ENCODE results near the gene NDFIP2. TPM values are rescaled to one million over a fixed set of nuclear protein-coding genes. Genes with fewer than 3 reads are reported as not detected.

Gene NDFIP2
- total and polyA plus RNA-seq, 2 experiments from 2014 or later, result 28.3 to 28.7 TPM

DNA sequence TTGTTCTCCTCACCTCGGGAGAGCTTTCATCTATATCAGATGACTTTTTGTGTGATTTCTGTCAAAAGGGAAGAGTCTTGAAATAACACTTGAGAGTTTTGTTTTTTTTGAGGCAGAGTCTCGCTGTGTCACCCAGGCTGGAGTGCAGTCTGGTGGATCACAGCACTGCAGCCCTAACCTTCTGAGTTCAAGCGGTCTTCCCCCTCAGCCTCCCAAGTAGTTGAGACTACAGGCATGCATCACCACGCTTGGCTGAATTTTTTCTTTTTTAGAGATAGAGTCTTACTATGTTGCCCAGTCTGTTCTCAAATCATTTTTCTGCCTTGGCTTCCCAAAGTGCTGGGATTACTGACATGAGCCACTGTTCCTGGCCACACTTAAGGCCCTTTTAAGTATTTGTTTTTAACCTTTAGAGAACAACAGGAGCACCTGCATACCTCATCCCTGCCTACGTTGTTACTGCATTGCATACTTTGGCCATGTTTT is 11.4 kb downstream of the NDFIP2 start (continued):
- TF ChIP-seq, protein P1, sequence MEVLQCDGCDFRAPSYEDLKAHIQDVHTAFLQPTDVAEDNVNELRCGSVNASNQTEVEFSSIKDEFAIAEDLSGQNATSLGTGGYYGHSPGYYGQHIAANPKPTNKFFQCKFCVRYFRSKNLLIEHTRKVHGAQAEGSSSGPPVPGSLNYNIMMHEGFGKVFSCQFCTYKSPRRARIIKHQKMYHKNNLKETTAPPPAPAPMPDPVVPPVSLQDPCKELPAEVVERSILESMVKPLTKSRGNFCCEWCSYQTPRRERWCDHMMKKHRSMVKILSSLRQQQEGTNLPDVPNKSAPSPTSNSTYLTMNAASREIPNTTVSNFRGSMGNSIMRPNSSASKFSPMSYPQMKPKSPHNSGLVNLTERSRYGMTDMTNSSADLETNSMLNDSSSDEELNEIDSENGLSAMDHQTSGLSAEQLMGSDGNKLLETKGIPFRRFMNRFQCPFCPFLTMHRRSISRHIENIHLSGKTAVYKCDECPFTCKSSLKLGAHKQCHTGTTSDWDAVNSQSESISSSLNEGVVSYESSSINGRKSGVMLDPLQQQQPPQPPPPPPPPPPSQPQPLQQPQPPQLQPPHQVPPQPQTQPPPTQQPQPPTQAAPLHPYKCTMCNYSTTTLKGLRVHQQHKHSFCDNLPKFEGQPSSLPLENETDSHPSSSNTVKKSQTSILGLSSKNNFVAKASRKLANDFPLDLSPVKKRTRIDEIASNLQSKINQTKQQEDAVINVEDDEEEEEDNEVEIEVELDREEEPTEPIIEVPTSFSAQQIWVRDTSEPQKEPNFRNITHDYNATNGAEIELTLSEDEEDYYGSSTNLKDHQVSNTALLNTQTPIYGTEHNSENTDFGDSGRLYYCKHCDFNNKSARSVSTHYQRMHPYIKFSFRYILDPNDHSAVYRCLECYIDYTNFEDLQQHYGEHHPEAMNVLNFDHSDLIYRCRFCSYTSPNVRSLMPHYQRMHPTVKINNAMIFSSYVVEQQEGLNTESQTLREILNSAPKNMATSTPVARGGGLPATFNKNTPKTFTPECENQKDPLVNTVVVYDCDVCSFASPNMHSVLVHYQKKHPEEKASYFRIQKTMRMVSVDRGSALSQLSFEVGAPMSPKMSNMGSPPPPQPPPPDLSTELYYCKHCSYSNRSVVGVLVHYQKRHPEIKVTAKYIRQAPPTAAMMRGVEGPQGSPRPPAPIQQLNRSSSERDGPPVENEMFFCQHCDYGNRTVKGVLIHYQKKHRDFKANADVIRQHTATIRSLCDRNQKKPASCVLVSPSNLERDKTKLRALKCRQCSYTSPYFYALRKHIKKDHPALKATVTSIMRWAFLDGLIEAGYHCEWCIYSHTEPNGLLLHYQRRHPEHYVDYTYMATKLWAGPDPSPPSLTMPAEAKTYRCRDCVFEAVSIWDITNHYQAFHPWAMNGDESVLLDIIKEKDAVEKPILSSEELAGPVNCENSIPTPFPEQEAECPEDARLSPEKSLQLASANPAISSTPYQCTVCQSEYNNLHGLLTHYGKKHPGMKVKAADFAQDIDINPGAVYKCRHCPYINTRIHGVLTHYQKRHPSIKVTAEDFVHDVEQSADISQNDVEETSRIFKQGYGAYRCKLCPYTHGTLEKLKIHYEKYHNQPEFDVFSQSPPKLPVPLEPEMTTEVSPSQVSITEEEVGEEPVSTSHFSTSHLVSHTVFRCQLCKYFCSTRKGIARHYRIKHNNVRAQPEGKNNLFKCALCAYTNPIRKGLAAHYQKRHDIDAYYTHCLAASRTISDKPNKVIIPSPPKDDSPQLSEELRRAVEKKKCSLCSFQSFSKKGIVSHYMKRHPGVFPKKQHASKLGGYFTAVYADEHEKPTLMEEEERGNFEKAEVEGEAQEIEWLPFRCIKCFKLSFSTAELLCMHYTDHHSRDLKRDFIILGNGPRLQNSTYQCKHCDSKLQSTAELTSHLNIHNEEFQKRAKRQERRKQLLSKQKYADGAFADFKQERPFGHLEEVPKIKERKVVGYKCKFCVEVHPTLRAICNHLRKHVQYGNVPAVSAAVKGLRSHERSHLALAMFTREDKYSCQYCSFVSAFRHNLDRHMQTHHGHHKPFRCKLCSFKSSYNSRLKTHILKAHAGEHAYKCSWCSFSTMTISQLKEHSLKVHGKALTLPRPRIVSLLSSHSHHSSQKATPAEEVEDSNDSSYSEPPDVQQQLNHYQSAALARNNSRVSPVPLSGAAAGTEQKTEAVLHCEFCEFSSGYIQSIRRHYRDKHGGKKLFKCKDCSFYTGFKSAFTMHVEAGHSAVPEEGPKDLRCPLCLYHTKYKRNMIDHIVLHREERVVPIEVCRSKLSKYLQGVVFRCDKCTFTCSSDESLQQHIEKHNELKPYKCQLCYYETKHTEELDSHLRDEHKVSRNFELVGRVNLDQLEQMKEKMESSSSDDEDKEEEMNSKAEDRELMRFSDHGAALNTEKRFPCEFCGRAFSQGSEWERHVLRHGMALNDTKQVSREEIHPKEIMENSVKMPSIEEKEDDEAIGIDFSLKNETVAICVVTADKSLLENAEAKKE (CRISPR knock-in tag; IDR thresholded peaks at IDR 0.05), result no peak
- TF ChIP-seq, protein P2, sequence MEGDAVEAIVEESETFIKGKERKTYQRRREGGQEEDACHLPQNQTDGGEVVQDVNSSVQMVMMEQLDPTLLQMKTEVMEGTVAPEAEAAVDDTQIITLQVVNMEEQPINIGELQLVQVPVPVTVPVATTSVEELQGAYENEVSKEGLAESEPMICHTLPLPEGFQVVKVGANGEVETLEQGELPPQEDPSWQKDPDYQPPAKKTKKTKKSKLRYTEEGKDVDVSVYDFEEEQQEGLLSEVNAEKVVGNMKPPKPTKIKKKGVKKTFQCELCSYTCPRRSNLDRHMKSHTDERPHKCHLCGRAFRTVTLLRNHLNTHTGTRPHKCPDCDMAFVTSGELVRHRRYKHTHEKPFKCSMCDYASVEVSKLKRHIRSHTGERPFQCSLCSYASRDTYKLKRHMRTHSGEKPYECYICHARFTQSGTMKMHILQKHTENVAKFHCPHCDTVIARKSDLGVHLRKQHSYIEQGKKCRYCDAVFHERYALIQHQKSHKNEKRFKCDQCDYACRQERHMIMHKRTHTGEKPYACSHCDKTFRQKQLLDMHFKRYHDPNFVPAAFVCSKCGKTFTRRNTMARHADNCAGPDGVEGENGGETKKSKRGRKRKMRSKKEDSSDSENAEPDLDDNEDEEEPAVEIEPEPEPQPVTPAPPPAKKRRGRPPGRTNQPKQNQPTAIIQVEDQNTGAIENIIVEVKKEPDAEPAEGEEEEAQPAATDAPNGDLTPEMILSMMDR (conservative IDR thresholded peaks at IDR 0.05; ENCODE audit: low read depth in 2 of 2), result no peak
- no peak for TF ChIP-seq EZH2phosphoT487 (IDR thresholded peaks at IDR 0.05; ENCODE audit: unreplicated experiment)
- TF ChIP-seq JUNB (IDR thresholded peaks at IDR 0.05; ENCODE audit: unreplicated experiment), result no peak
- no peak for TF ChIP-seq NANOG (IDR thresholded peaks at IDR 0.05; ENCODE audit: borderline replicate concordance)
- TF ChIP-seq, protein P3, sequence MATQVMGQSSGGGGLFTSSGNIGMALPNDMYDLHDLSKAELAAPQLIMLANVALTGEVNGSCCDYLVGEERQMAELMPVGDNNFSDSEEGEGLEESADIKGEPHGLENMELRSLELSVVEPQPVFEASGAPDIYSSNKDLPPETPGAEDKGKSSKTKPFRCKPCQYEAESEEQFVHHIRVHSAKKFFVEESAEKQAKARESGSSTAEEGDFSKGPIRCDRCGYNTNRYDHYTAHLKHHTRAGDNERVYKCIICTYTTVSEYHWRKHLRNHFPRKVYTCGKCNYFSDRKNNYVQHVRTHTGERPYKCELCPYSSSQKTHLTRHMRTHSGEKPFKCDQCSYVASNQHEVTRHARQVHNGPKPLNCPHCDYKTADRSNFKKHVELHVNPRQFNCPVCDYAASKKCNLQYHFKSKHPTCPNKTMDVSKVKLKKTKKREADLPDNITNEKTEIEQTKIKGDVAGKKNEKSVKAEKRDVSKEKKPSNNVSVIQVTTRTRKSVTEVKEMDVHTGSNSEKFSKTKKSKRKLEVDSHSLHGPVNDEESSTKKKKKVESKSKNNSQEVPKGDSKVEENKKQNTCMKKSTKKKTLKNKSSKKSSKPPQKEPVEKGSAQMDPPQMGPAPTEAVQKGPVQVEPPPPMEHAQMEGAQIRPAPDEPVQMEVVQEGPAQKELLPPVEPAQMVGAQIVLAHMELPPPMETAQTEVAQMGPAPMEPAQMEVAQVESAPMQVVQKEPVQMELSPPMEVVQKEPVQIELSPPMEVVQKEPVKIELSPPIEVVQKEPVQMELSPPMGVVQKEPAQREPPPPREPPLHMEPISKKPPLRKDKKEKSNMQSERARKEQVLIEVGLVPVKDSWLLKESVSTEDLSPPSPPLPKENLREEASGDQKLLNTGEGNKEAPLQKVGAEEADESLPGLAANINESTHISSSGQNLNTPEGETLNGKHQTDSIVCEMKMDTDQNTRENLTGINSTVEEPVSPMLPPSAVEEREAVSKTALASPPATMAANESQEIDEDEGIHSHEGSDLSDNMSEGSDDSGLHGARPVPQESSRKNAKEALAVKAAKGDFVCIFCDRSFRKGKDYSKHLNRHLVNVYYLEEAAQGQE (IDR thresholded peaks at IDR 0.05; ENCODE audit: unreplicated experiment), result no peak

All from GM23338 (cell line).